Measurements from ENCODE around the gene FAM131B. TPM values are rescaled to one million over a fixed set of nuclear protein-coding genes. Genes with fewer than 3 reads are reported as not detected.
A peak's percentile ranks its signal among the peaks of the same experiment; 100 is the strongest.

FAM131B gene
- total and polyA plus RNA-seq, 11 donors, result 0.15 to 0.79 (median 0.40) TPM

- no peaks in the 10 kb centered on the region for H3K9me3 ChIP-seq
- peaks cover 2 to 46% (median 31%) of the 10 kb centered on the region in 12 donors for H3K4me1 ChIP-seq
- intact Hi-C loops (cut with DNase I), result no loop called here
- 89 to 93% (median 92%) methylated on average over 16 to 28 of the region's 28 CpGs for WGBS, 4 donors
- peaks cover 0 to 9% (median 0%) of the 10 kb centered on the region in 9 donors for H3K36me3 ChIP-seq
- no peak for ATAC-seq
- peak in 2 of 5 donors; percentile 18 to 54 for DNase-seq
- H3K27ac ChIP-seq, result no peak overlapping the region
- TF ChIP-seq POLR2A (IDR thresholded peaks at IDR 0.05), result no peak
- TF ChIP-seq, protein P1, sequence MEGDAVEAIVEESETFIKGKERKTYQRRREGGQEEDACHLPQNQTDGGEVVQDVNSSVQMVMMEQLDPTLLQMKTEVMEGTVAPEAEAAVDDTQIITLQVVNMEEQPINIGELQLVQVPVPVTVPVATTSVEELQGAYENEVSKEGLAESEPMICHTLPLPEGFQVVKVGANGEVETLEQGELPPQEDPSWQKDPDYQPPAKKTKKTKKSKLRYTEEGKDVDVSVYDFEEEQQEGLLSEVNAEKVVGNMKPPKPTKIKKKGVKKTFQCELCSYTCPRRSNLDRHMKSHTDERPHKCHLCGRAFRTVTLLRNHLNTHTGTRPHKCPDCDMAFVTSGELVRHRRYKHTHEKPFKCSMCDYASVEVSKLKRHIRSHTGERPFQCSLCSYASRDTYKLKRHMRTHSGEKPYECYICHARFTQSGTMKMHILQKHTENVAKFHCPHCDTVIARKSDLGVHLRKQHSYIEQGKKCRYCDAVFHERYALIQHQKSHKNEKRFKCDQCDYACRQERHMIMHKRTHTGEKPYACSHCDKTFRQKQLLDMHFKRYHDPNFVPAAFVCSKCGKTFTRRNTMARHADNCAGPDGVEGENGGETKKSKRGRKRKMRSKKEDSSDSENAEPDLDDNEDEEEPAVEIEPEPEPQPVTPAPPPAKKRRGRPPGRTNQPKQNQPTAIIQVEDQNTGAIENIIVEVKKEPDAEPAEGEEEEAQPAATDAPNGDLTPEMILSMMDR (IDR thresholded peaks at IDR 0.05), result no peak
- no peaks in the 10 kb centered on the region for H3K27me3 ChIP-seq
- no peak overlapping the region for H3K4me3 ChIP-seq
Measured at GRCh38 chr7:143396625-143397556, 34.4 kb upstream of the FAM131B start.

GRCh38 chr7:143396182-143396581, 33.7 kb upstream of the FAM131B start:
- Histone ChIP-seq H3K27me3 (no peaks in the 10 kb centered on the region), H3K4me3 (no peak overlapping the region), H3K9me3 (no peaks in the 10 kb centered on the region), H3K36me3 (peaks cover 0 to 16% (median 4%) of the 10 kb centered on the region in 9 donors), H3K27ac (no peak overlapping the region), H3K4me1 (peaks cover 2 to 53% (median 38%) of the 10 kb centered on the region in 12 donors)
- 81 to 84% (median 81%) methylated on average over 7 of the region's 7 CpGs for WGBS, 4 donors
- no peak for DNase-seq
- ATAC-seq, result no peak
- TF ChIP-seq, protein P1 (IDR thresholded peaks at IDR 0.05), result no peak
- no peak for TF ChIP-seq POLR2A (IDR thresholded peaks at IDR 0.05)
- intact Hi-C loops (cut with DNase I), result no loop called here

- ATAC-seq (peak in 3 of 4 donors; percentile 28 to 33 (median 33)), DNase-seq (peak in 2 of 5 donors; percentile 31 to 46)
- H3K27ac ChIP-seq, result peak overlapping the region in 4 of 12 donors; percentile 4 to 46 (median 18)
- TF ChIP-seq, protein P1 (IDR thresholded peaks at IDR 0.05), result peak in 3 of 12 donors; percentile 12 to 26 (median 15)
- TF ChIP-seq POLR2A (IDR thresholded peaks at IDR 0.05), result no peak
- H3K27me3 ChIP-seq, result no peaks in the 10 kb centered on the region
- H3K4me1 ChIP-seq, result peaks cover 2 to 60% (median 44%) of the 10 kb centered on the region in 12 donors
- peaks cover 0 to 23% (median 8%) of the 10 kb centered on the region in 9 donors for H3K36me3 ChIP-seq
- WGBS, 4 donors, result 44 to 67% (median 57%) methylated on average over 18 to 21 of the region's 21 CpGs
- H3K9me3 ChIP-seq, result no peaks in the 10 kb centered on the region
- H3K4me3 ChIP-seq, result no peak overlapping the region
- intact Hi-C loops (cut with DNase I), result no loop called here
Measured at GRCh38 chr7:143395187-143396149, 33.0 kb upstream of the FAM131B start.

Measured in heart left ventricle (tissue), 16 donors.